Cardiac muscle cell (in vitro differentiated cells and primary cell): ENCODE results near the gene CCL25. TPM values are rescaled to one million over a fixed set of nuclear protein-coding genes. Genes with fewer than 3 reads are reported as not detected.

ENCODE experiments used
- DNase-seq, 2 donors: peaks; one replicate each; pipeline versions ENCODE4 v3.0.0 to v3.0.0-alpha.2; 2010 to 2017; ENCODE audit warnings: low read depth in 1 of 2, low spot score in 1 of 2
- H3K27ac ChIP-seq: fragments of 200-600 bp; sonication (generic); 2 replicates; pipeline ENCODE4 v1.5.1; 2016
- H3K27me3 ChIP-seq: fragments of 200-600 bp; sonication (generic); 2 replicates; pipeline ENCODE4 v1.6.0; 2016; ENCODE audit warnings: control low read depth
- H3K36me3 ChIP-seq: fragments of 200-600 bp; sonication (generic); 2 replicates; pipeline ENCODE4 v1.5.1; 2016; ENCODE audit warnings: control low read depth
- H3K4me1 ChIP-seq: fragments of 200-600 bp; sonication (generic); 2 replicates; pipeline ENCODE4 v1.8.1; 2017; ENCODE audit warnings: low read depth, mild to moderate bottlenecking, mixed run types
- H3K4me3 ChIP-seq: fragments of 200-600 bp; sonication (generic); 2 replicates; pipeline ENCODE4 v1.5.1; 2016; ENCODE audit warnings: mild to moderate bottlenecking
- H3K9me3 ChIP-seq: fragments of 200-600 bp; sonication (generic); 2 replicates; pipeline ENCODE4 v1.5.1; 2017; ENCODE audit warnings: low read depth, mild to moderate bottlenecking, control low read depth
- polyA plus RNA-seq: library from polyadenylated mRNA; unstranded; fragments of >200 nt; fragmentation: Nextera tagmentation; extraction: Ambion mirVana; gene quantifications from 2 replicates; pipeline ENCODE4 v1.2.1, GENCODE V29; 2016
- total RNA-seq: library from RNA; depleted of rRNA; stranded (reverse); fragments of >200 nt; gene quantifications from 2 replicates; pipeline ENCODE4 v1.2.3, GENCODE V29; 2016
- TF ChIP-seq, protein P1 (sequence below): IDR thresholded peaks from 2 replicates; pipeline ENCODE4 v1.5.1; 2012; ENCODE audit warnings: low read depth, mild to moderate bottlenecking, low read length

CCL25 gene
- total and polyA plus RNA-seq, 2 experiments from 2014 or later: not detected

DNA sequence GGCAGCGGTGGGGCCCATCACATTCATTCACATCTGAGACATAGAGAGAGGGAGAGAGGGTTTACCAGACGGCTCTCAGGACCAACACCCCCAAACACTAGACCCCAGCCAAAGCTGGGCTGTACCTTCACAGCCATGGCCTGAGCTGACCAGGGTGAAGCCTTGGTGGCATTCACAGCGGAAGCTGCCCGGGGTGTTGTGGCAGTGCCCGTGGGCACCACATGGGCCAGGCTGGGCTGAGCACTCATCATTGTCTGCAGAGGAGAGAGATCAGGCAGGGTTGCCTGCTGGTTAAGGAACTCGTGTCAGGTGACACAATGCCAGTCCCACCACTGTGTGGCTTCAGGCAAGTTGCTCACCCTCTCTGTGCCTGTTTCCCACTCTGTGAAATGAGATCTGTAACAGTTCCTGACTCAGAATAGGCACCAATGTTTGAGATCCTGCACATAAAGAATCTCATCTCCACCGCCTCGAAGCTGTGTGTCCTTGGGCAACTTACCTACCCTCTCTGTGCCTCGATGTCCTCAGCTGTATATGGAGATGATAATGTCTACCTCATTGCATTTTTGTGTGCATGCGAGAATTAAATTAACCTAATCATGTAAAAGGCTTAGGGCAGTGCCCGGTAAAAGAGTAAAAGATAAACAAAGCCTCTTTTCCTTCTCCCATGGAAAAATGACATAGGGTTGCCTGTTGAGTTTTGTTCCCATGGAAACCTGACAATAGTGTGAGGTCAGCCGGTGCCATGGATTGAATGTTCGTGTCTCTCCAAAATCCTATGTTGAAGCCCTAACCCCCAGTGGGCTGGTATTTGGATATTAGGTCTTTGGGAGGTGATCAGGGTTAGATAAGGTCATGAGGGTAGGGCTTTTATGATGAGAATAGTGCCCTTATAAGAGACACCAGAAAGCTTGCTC, 22.9 kb downstream of the CCL25 start:
- no peak overlapping the region for H3K27ac ChIP-seq
- no peak for DNase-seq

DNA sequence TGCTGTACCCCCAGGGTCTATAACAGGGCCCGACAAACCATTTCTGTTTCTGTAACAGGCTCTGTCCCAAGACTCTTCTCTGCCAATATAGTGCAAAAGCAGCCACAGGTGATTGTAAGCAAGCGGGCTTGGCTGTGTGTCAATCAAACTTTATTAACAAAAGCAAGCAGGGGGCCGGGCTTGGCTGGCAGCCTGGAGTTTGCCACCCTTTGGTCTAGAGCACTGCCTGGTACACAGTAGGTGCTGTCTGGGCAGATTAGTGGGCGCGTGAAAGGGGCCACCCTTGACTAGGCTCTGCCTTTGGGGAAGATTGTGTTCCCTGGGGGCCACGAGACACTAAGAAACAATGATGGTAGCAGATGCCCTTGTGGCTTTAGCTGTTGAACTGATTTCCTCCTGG, 27.4 kb downstream of the CCL25 start:
- Histone ChIP-seq H3K4me3 (no peak overlapping the region), H3K27ac (no peak overlapping the region), H3K9me3 (no peaks in the 10 kb centered on the region), H3K27me3 (no peaks in the 10 kb centered on the region), H3K36me3 (no peaks in the 10 kb centered on the region), H3K4me1 (no peaks in the 10 kb centered on the region)
- DNase-seq: no peak
- TF ChIP-seq, protein P1, sequence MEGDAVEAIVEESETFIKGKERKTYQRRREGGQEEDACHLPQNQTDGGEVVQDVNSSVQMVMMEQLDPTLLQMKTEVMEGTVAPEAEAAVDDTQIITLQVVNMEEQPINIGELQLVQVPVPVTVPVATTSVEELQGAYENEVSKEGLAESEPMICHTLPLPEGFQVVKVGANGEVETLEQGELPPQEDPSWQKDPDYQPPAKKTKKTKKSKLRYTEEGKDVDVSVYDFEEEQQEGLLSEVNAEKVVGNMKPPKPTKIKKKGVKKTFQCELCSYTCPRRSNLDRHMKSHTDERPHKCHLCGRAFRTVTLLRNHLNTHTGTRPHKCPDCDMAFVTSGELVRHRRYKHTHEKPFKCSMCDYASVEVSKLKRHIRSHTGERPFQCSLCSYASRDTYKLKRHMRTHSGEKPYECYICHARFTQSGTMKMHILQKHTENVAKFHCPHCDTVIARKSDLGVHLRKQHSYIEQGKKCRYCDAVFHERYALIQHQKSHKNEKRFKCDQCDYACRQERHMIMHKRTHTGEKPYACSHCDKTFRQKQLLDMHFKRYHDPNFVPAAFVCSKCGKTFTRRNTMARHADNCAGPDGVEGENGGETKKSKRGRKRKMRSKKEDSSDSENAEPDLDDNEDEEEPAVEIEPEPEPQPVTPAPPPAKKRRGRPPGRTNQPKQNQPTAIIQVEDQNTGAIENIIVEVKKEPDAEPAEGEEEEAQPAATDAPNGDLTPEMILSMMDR: no peak

More for the DNA sequence above, 22.9 kb downstream of the CCL25 start:
- Histone ChIP-seq H3K27me3 (no peaks in the 10 kb centered on the region), H3K4me1 (no peaks in the 10 kb centered on the region), H3K4me3 (no peak overlapping the region), H3K36me3 (no peaks in the 10 kb centered on the region), H3K9me3 (no peaks in the 10 kb centered on the region)
- TF ChIP-seq, protein P1: no peak

DNA sequence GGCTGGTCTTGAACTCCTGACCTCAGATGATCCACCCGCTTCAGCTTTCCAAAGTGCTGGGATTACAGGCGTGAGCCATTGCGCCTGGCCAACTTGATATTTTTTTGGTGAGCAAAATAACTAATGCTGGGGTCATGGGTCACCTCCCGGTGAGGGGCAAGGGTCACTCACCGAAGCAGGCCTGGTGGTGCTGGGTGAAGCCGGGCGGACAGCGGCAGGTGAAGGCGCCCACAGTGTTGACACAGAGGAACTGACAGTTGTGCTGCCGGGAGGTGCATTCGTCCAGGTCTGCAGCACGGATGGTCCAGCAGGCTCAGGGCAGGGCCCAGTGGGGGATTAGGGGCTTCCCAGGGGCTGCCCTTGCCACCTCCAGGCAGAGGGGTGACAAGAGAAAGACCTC, 28.3 kb downstream of the CCL25 start:
- DNase-seq: no peak
- Histone ChIP-seq H3K4me3 (no peak overlapping the region), H3K4me1 (no peaks in the 10 kb centered on the region), H3K9me3 (no peaks in the 10 kb centered on the region), H3K27me3 (no peaks in the 10 kb centered on the region), H3K27ac (no peak overlapping the region), H3K36me3 (no peaks in the 10 kb centered on the region)
- TF ChIP-seq, protein P1: no peak

DNA sequence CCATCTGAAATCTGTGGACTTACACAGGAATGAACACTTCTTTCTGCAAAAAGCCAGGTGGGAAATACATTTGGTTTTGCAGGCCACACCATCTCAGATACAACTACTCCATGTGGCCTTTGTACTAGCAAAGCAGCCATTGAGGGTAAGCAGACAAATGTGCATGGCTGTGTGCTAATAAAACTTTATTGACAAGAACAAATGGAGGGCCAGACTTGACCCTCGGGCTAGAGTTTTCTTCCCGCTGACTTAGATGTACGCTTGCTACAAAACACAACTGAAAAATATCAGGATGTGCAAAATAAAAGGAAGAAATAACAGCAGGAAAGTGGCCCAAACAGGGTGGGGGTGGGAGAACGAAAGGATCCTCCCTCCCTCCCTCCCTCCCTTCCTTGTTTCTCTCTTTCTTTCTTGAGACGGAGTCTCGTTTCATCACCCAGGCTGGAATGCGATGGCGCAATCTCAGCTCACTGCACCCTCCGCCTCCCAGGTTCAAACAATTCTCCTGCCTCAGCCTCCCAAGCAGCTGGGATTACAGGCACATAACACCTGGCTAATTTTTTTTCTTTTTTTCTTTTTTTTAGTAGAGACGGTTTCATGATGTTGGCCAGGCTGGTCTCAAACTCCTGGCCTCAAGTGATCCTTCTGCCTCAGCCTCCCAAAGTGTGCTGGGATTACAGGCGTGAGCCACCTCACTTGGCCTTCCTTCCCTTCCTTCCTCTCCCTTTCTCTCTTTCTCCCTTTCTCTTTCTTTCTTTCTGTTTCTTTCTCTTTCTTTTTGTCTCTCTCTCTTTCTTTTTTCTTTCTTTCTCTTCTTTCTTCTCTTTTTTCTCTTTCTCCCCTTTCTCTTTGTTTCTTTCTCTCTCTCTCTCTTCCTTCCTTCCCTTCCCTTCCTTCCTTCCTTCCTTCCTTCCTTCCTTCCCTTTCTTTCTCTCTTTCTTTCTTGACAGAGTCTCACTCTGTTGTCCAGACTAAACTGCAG, 29.3 kb downstream of the CCL25 start:
- Histone ChIP-seq H3K9me3 (no peaks in the 10 kb centered on the region), H3K36me3 (no peaks in the 10 kb centered on the region), H3K27ac (no peak overlapping the region), H3K27me3 (no peaks in the 10 kb centered on the region), H3K4me3 (no peak overlapping the region), H3K4me1 (no peaks in the 10 kb centered on the region)
- TF ChIP-seq, protein P1: no peak
- peak in 1 of 2 donors; percentile 70 for DNase-seq

DNA sequence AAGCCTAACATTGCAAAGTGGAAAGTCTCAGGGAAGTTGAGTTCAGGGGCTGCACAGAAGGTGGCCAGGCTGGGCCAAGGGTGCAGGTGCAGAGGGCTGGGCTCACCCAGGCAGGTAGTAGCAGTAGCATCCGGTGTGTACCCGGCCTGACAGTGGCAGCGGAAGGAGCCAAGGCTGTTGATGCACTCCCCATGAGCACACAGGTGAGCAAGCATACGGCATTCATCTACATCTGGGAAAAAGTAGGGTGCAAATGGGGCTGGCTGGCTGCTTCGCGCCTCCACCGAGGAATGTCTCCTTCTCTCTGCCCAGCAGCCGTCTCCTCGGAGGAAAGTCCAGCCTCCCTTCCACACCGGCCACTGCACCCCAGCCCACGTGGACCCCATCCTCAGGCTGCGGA, 30.6 kb downstream of the CCL25 start:
- no peaks in the 10 kb centered on the region for H3K4me1 ChIP-seq
- TF ChIP-seq, protein P1: no peak
- H3K27ac ChIP-seq: no peak overlapping the region
- no peak for DNase-seq
- no peaks in the 10 kb centered on the region for H3K36me3 ChIP-seq
- H3K9me3 ChIP-seq: no peaks in the 10 kb centered on the region
- no peaks in the 10 kb centered on the region for H3K27me3 ChIP-seq
- no peak overlapping the region for H3K4me3 ChIP-seq
